ENCODE data around the gene YIF1A. TPM values are rescaled to one million over a fixed set of nuclear protein-coding genes. Genes with fewer than 3 reads are reported as not detected.

Gene YIF1A
- total RNA-seq, 1 experiment from 2014 or later = 54.7 TPM

GRCh38 chr11:66240781-66241136 is 48.2 kb downstream of the YIF1A start:
- TF ChIP-seq EZH2 (IDR thresholded peaks at IDR 0.05) (no peak), JUND (IDR thresholded peaks at IDR 0.05) (no peak), FOSL1 (IDR thresholded peaks at IDR 0.05; ENCODE audit: low read depth) (no peak), CBX3 (IDR thresholded peaks at IDR 0.05; ENCODE audit: low read depth) (no peak), CTCF (IDR thresholded peaks at IDR 0.05 in 2 of 3, conservative IDR thresholded peaks at IDR 0.05 in 1 of 3; ENCODE audit: borderline replicate concordance in 1 of 3, insufficient read depth in 1 of 3, low read depth in 2 of 3, low read length in 2 of 3) (no peak), SRF (IDR thresholded peaks at IDR 0.05; ENCODE audit: low read depth) (no peak), ATF3 (IDR thresholded peaks at IDR 0.05) (no peak), ZBTB33 (IDR thresholded peaks at IDR 0.05; ENCODE audit: extremely low read depth, insufficient replicate concordance, low read length) (no peak), RAD21 (IDR thresholded peaks at IDR 0.05; ENCODE audit: low read depth) (no peak)
- H3K9me2 ChIP-seq (ENCODE audit: insufficient read depth) = no peaks in the 10 kb centered on the region
- no peak overlapping the region for H3K9ac ChIP-seq (ENCODE audit: low read length)
- no peaks in the 10 kb centered on the region for H3K27me3 ChIP-seq (ENCODE audit: insufficient read depth, low read length)
- ChIA-PET RAD21 (ENCODE audit: low non-redundant PET in 1 of 2, low total read pairs in 2 of 2, uncharacterized antibody in 2 of 2, unreplicated experiment in 2 of 2) (no interaction called here), POLR2A (no interaction called here), CTCF (interaction anchor here (1.3 kb wide), 1 partner anchor 18 kb away, joined by 4 read pairs; no protein-coding TSS in a partner anchor)
- no peak overlapping the region for H3K4me2 ChIP-seq (ENCODE audit: low read length)
- intact Hi-C loops (cut with micrococcal nuclease) = no loop called here
- no peaks in the 10 kb centered on the region for H4K20me1 ChIP-seq (ENCODE audit: insufficient read depth)
- 0 out of 4 replicates have a peak, but pooled peaks cover 3 to 4% of the 10 kb centered on the region in 2 experiments for H3K36me3 ChIP-seq (ENCODE audit: control insufficient read depth in 1 of 2, insufficient read depth in 2 of 2, low read length in 2 of 2)
- DNase-seq (ENCODE audit: low read depth, low spot score) (no peak), ATAC-seq (no peak)
- no peak overlapping the region for H2AFZ ChIP-seq (ENCODE audit: low read depth, low read length, poor library complexity, severe bottlenecking)
- H3K4me3 ChIP-seq (replicated peaks in 1 of 2; ENCODE audit: low read depth in 1 of 2, low read length in 2 of 2) = no peak overlapping the region
- no peaks in the 10 kb centered on the region for H3K9me3 ChIP-seq (ENCODE audit: control insufficient read depth in 1 of 2, insufficient read depth in 1 of 2, low read depth in 1 of 2, low read length in 2 of 2)
- H3K4me1 ChIP-seq (ENCODE audit: control insufficient read depth in 1 of 2, insufficient read depth in 2 of 2, low read length in 2 of 2) = no peaks in the 10 kb centered on the region
- BruUV-seq (replicated peaks) = no TSS peak
- no peak overlapping the region for H3K27ac ChIP-seq (ENCODE audit: low read depth, low read length)
- H3K79me2 ChIP-seq (ENCODE audit: insufficient read depth, low read length) = no peaks in the 10 kb centered on the region

Measured in HCT116 (cell line).